ENCODE measurements around the gene COX6A2. TPM values are rescaled to one million over a fixed set of nuclear protein-coding genes. Genes with fewer than 3 reads are reported as not detected.
"Not testable (repeated sequence)": the region's sequence is repeated elsewhere in the genome, so short reads cannot be mapped to it uniquely, and the experiment has no call there.

The COX6A2 gene
- total RNA-seq, 2 donors from 2014 or later: not detected

DNA sequence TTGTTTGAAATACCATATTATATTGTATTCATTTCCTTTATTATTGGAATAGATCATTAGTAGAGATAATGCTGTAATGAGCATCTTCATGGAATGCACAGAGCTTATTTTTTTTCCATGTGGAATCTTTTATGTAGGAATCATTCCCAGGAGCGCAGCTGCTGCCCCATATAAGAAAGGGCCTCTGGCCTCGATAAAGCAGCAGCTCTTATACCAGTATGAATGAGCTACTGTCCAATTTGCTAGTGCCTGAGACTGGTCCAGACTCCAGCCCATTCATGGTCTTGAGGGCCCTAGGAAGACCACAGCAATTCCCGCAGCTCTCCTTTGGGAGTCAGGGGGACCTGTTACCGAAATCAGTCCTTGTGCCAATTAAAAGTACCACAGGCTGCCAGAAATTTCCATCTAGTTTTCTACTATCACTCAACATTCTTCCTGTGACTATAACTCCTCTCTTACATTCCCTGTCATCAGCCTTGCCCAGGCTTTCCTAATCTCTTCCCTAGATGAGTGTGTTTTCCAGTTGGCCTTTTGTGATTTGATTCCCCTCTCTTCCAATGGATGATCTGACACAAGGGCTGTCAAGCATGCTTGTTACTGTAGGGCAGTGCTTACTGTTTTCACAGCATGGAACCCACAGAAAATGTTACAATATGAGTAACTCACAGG, 12.5 kb upstream of the COX6A2 start:
- no peak for TF ChIP-seq CTCF (IDR thresholded peaks at IDR 0.05)
- Histone ChIP-seq H3K36me3 (no peaks in the 10 kb centered on the region), H3K4me3 (no peak overlapping the region), H3K27ac (no peak overlapping the region), H3K27me3 (replicated peaks; ENCODE audit: insufficient read depth) (no peaks in the 10 kb centered on the region), H3K4me1 (ENCODE audit: control insufficient read depth in 1 of 2, low read depth in 2 of 2) (no peaks in the 10 kb centered on the region), H3K9me3 (no peaks in the 10 kb centered on the region)
- DNase-seq (ENCODE audit: low spot score) (no peak), ATAC-seq (ENCODE audit: insufficient number of reproducible peaks, low FRiP score, low read depth) (no peak)

GRCh38 chr16:31439519-31439918, 11.4 kb upstream of the COX6A2 start:
- Histone ChIP-seq H3K27me3 (replicated peaks; ENCODE audit: insufficient read depth) (no peaks in the 10 kb centered on the region), H3K9me3 (no peaks in the 10 kb centered on the region), H3K36me3 (no peaks in the 10 kb centered on the region), H3K4me3 (no peak overlapping the region), H3K27ac (no peak overlapping the region), H3K4me1 (ENCODE audit: control insufficient read depth in 1 of 2, low read depth in 2 of 2) (no peaks in the 10 kb centered on the region)
- no peak for DNase-seq (ENCODE audit: low spot score)
- no peak for ATAC-seq (ENCODE audit: insufficient number of reproducible peaks, low FRiP score, low read depth)
- TF ChIP-seq CTCF (IDR thresholded peaks at IDR 0.05): no peak

DNA sequence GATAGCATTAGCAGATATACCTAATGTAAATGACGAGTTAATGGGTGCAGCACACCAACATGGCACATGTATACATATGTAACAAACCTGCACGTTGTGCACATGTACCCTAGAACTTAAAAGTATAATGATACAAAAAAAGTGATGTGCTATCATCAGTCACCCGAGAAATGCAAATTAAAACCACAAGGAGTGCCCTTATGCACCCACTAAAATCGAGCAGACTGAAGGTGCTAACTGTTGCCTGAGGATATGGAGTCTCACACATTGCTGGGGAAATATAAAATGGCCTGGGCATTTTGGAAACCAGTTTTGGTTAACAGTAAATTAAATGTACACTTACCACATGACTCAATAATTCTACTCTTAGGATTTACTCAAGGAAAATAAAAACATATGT, 10.9 kb upstream of the COX6A2 start:
- not testable (repeated sequence) for DNase-seq (ENCODE audit: low spot score); H3K4me3 ChIP-seq; H3K4me1 ChIP-seq (ENCODE audit: control insufficient read depth in 1 of 2, low read depth in 2 of 2); H3K27me3 ChIP-seq (replicated peaks; ENCODE audit: insufficient read depth); H3K27ac ChIP-seq; H3K36me3 ChIP-seq; H3K9me3 ChIP-seq; ATAC-seq (ENCODE audit: insufficient number of reproducible peaks, low FRiP score, low read depth)

DNA sequence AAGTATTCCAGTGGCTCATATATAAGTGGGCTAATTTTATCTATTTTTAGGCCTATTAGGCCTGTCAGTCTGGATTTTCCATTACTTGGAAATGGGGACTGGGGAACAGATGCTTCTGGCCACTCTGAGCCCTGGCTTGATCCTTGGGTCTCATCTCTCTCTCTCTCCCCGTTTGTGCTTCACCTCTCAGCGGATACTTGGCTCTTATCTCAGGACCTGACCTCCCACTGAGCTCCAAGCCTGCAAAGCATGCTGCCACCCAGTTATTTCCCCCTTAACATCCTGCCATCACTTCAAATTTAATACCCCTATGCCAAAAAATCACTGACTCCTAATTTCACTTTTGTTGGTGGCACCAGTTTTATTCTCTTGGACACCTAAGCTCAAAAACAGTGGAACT, 10.3 kb upstream of the COX6A2 start:
- Histone ChIP-seq H3K9me3 (no peaks in the 10 kb centered on the region), H3K36me3 (no peaks in the 10 kb centered on the region), H3K4me3 (no peak overlapping the region), H3K4me1 (ENCODE audit: control insufficient read depth in 1 of 2, low read depth in 2 of 2) (no peaks in the 10 kb centered on the region), H3K27ac (no peak overlapping the region), H3K27me3 (replicated peaks; ENCODE audit: insufficient read depth) (no peaks in the 10 kb centered on the region)
- no peak for ATAC-seq (ENCODE audit: insufficient number of reproducible peaks, low FRiP score, low read depth)
- no peak for TF ChIP-seq CTCF (IDR thresholded peaks at IDR 0.05)
- DNase-seq (ENCODE audit: low spot score): no peak

- TF ChIP-seq CTCF (IDR thresholded peaks at IDR 0.05): no peak
- Histone ChIP-seq H3K36me3 (no peaks in the 10 kb centered on the region), H3K4me1 (ENCODE audit: control insufficient read depth in 1 of 2, low read depth in 2 of 2) (no peaks in the 10 kb centered on the region), H3K9me3 (no peaks in the 10 kb centered on the region), H3K4me3 (no peak overlapping the region), H3K27me3 (replicated peaks; ENCODE audit: insufficient read depth) (no peaks in the 10 kb centered on the region), H3K27ac (no peak overlapping the region)
- ATAC-seq (ENCODE audit: insufficient number of reproducible peaks, low FRiP score, low read depth) (no peak), DNase-seq (ENCODE audit: low spot score) (no peak)
Observed at GRCh38 chr16:31436221-31437045, 8.3 kb upstream of the COX6A2 start.
